Rectal smooth muscle tissue (tissue), 1 donor: ENCODE results near the gene SP6.

Experiments
- H3K27ac ChIP-seq: one replicate; pipeline ENCODE4 v1.7.0; 2013; ENCODE audit warnings: low read depth, low read length, inconsistent platforms
- H3K27me3 ChIP-seq: one replicate; pipeline ENCODE4 v1.7.0; 2013; ENCODE audit warnings: low read length; ENCODE audit not compliant: control insufficient read depth, insufficient read depth
- H3K36me3 ChIP-seq: one replicate; pipeline ENCODE4 v1.7.0; 2013; ENCODE audit warnings: low read length; ENCODE audit not compliant: control insufficient read depth, insufficient read depth
- H3K4me1 ChIP-seq: one replicate; pipeline ENCODE4 v1.7.0; 2013; ENCODE audit warnings: low read length; ENCODE audit not compliant: control insufficient read depth, insufficient read depth
- H3K4me3 ChIP-seq: one replicate; pipeline ENCODE4 v1.7.0; 2013; ENCODE audit warnings: low read length
- H3K9ac ChIP-seq: one replicate; pipeline ENCODE4 v1.7.0; 2013; ENCODE audit warnings: low read length

SP6 gene

GRCh38 chr17:47807421-47807820 lies 43.5 kb downstream of the SP6 start:
- no peaks in the 10 kb centered on the region for H3K27me3 ChIP-seq
- H3K4me1 ChIP-seq, result no peaks in the 10 kb centered on the region
- no peak overlapping the region for H3K9ac ChIP-seq
- H3K36me3 ChIP-seq, result peaks cover 24% of the 10 kb centered on the region
- no peak overlapping the region for H3K4me3 ChIP-seq
- no peak overlapping the region for H3K27ac ChIP-seq

- Histone ChIP-seq H3K9ac (no peak overlapping the region), H3K27me3 (no peaks in the 10 kb centered on the region), H3K4me3 (no peak overlapping the region), H3K4me1 (no peaks in the 10 kb centered on the region), H3K27ac (no peak overlapping the region), H3K36me3 (peaks cover 20% of the 10 kb centered on the region)
Observed at GRCh38 chr17:47806913-47807255, 44.1 kb downstream of the SP6 start.

GRCh38 chr17:47806026-47806912 lies 44.7 kb downstream of the SP6 start:
- Histone ChIP-seq H3K36me3 (peaks cover 20% of the 10 kb centered on the region), H3K9ac (no peak overlapping the region), H3K4me3 (no peak overlapping the region), H3K27me3 (no peaks in the 10 kb centered on the region), H3K27ac (no peak overlapping the region), H3K4me1 (no peaks in the 10 kb centered on the region)

- no peaks in the 10 kb centered on the region for H3K4me1 ChIP-seq
- H3K27me3 ChIP-seq, result no peaks in the 10 kb centered on the region
- no peak overlapping the region for H3K4me3 ChIP-seq
- H3K27ac ChIP-seq, result no peak overlapping the region
- no peak overlapping the region for H3K9ac ChIP-seq
- peaks cover 18% of the 10 kb centered on the region for H3K36me3 ChIP-seq
Observed at GRCh38 chr17:47804461-47804860, 46.5 kb downstream of the SP6 start.

DNA sequence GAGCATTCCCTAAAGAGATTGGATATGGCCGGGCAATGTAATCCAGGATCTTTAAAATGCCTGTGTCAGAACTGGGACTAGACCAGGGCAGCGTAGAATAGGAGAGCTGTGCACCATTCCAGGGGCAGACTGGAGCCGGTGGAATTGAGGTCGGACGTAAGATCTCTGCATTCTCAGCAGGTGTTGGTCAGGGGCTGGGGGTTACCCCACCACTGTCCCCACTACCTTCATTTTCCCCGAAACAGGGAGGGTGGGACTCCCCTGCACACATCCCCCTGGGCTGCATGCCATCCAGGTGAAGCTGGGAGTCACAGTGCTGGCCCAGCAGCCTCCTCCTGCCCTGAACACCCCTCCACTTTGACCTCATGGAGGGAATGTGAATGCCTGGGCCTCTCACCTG lies 47.2 kb downstream of the SP6 start:
- Histone ChIP-seq H3K27me3 (no peaks in the 10 kb centered on the region), H3K9ac (no peak overlapping the region), H3K4me3 (no peak overlapping the region), H3K36me3 (peaks cover 12% of the 10 kb centered on the region), H3K27ac (no peak overlapping the region), H3K4me1 (no peaks in the 10 kb centered on the region)

- H3K27ac ChIP-seq, result no peak overlapping the region
- peaks cover 7% of the 10 kb centered on the region for H3K36me3 ChIP-seq
- no peaks in the 10 kb centered on the region for H3K4me1 ChIP-seq
- H3K9ac ChIP-seq, result no peak overlapping the region
- no peaks in the 10 kb centered on the region for H3K27me3 ChIP-seq
- no peak overlapping the region for H3K4me3 ChIP-seq
Observed at GRCh38 chr17:47803201-47803600, 47.8 kb downstream of the SP6 start.

- no peaks in the 10 kb centered on the region for H3K4me1 ChIP-seq
- peaks cover 2% of the 10 kb centered on the region for H3K36me3 ChIP-seq
- no peak overlapping the region for H3K9ac ChIP-seq
- no peak overlapping the region for H3K27ac ChIP-seq
- no peaks in the 10 kb centered on the region for H3K27me3 ChIP-seq
- no peak overlapping the region for H3K4me3 ChIP-seq
Observed at GRCh38 chr17:47802341-47803022, 48.5 kb downstream of the SP6 start.

DNA sequence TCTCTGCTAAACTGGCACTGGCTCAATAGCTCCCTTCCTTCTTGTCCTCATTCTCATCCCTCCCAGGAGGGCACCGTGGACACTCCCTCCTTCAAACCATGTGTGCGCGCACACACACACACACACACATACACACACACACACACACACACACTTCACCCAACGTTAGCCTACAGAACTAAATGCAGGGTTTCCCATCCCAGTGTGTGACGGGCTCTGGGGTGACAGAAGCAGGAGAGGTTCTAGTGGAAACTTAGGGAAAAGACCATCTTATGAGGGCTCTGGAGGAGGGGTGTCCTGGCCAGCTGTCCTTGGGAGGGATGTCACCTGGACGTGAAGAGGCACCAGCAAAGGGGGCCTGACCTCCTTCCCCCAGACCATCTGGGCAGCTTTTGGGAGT lies 49.1 kb downstream of the SP6 start:
- Histone ChIP-seq H3K4me3 (no peak overlapping the region), H3K36me3 (no peaks in the 10 kb centered on the region), H3K27me3 (no peaks in the 10 kb centered on the region), H3K4me1 (no peaks in the 10 kb centered on the region), H3K9ac (no peak overlapping the region), H3K27ac (no peak overlapping the region)

DNA sequence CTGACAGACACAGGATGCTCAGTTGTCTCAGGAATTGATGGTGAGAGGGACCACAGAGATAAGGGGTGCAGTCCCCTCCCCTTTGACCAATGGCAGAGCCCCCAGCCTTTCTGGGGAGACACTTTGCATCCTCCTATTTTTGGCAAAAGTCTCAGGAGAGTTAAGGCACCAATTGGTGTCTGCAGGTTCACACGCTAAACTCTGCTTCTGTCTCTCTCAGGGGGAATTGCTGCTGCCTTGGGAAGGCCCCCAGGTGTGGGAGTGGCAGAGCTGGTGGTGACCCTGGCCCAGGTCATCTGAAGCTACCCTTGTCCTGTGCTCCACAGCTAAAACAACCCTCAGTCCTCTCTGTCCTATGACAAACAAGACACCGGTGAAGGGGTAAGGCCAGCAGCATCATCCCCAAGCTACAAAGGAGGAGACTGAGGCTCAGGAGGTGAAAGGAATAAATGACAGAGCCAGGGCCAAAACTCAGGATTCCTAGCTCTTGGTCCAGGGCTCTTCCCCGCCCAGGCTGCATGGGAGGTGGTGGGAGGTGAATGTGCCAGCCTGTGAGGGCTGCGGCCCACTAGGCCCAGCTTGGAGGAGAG lies 49.7 kb downstream of the SP6 start:
- H3K4me3 ChIP-seq, result no peak overlapping the region
- no peak overlapping the region for H3K27ac ChIP-seq
- no peaks in the 10 kb centered on the region for H3K4me1 ChIP-seq
- no peaks in the 10 kb centered on the region for H3K36me3 ChIP-seq
- H3K9ac ChIP-seq, result no peak overlapping the region
- H3K27me3 ChIP-seq, result no peaks in the 10 kb centered on the region

GRCh38 chr17:47800686-47801085 lies 50.3 kb downstream of the SP6 start:
- Histone ChIP-seq H3K27me3 (no peaks in the 10 kb centered on the region), H3K4me3 (no peak overlapping the region), H3K9ac (no peak overlapping the region), H3K36me3 (no peaks in the 10 kb centered on the region), H3K27ac (no peak overlapping the region), H3K4me1 (no peaks in the 10 kb centered on the region)

GRCh38 chr17:47797797-47798196 lies 53.2 kb downstream of the SP6 start:
- H3K4me1 ChIP-seq, result no peaks in the 10 kb centered on the region
- H3K27me3 ChIP-seq, result no peaks in the 10 kb centered on the region
- no peaks in the 10 kb centered on the region for H3K36me3 ChIP-seq
- H3K4me3 ChIP-seq, result no peak overlapping the region
- H3K9ac ChIP-seq, result no peak overlapping the region
- no peak overlapping the region for H3K27ac ChIP-seq
